ENCODE measurements around the gene PDZRN3.
"Not testable (repeated sequence)": the region's sequence is repeated elsewhere in the genome, so short reads cannot be mapped to it uniquely, and the experiment has no call there.

PDZRN3 gene

GRCh38 chr3:73484656-73485248 is 140.0 kb downstream of the PDZRN3 start:
- DNase-seq, result no peak

DNA sequence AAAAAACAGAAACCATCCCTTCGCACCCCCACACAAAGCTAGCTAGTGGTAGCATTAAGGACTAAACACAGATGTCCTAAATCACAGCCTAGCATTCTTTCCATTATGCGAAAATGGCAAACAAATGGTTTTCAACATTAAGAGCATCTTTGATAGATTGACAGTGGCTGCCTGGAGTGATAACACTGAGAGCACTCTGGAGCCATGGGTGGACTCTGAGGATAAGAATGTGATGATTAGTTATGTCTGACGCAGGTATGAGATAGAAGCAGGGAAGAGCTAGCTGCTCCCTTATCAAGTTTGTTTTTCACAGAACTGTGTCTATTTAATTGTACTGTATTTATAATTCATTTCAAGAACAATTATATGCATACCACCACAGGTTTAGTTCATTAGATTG is 142.9 kb downstream of the PDZRN3 start:
- DNase-seq, result no peak

DNA sequence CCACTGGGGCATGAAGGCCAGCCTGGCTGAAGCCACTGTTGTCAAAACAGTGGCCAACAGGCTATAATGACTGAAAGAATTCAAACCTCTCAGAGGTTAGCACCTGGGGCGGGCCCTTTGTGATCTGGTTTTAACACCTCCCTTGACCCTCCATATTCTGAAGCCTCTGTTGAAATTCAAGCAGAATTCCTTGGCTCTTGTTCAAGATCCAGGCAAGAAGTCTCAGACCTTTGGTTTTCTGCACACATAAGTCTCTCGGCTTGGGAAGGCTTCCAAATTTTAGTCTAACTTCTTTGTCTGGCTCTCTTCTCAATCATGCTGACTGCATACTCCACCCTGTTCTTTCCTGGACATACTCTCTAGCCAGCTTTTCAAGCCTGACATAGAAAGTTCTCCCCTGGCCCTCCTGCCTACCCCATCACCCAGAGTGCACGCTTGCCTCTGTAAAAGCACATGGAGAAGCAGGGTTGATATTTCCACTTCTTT is 144.5 kb downstream of the PDZRN3 start:
- DNase-seq, result no peak

- DNase-seq, result no peak
Observed at GRCh38 chr3:73479325-73479724, 145.4 kb downstream of the PDZRN3 start.

DNA sequence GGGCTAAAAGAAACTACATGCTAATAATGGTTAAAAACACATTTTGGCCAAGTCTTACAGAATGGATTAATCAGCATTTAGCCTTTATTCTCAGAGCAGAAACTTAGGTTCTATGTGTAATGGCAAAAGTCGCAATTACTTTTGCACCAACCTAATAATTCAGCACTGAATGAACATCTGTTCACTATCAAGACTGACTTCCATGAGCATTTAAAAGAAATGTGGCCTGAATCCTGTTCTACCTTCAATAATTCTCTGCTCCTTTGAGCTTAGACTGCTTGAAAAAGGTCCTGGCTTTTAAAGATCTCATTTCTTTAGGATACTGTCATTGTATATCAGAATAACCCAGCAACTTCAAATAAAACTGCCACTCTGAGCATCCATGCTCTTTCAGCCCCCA is 145.9 kb downstream of the PDZRN3 start:
- no peak for DNase-seq

GRCh38 chr3:73475717-73476116 is 149.0 kb downstream of the PDZRN3 start:
- DNase-seq, result no peak

GRCh38 chr3:73475175-73475574 is 149.6 kb downstream of the PDZRN3 start:
- DNase-seq, result no peak

DNA sequence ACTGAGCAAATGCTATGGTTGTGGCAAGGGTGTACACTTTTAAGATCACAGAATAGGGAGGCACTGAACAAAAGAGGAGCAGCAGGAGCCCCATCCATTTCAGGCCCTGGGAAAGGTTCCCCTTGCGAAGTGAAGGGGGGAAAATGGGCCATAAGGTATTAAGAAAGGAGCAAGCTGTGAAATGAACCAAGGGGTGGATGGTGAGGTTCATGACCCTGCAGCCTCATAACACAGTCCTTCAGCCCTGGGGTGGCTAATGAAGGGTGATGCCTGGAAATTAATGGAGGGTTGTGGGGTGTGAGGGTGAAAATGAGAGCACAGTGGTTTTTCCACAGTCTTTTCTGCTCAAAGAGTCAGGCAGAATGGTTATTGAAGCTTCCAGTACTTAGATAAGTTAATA is 150.1 kb downstream of the PDZRN3 start:
- DNase-seq, result no peak

GRCh38 chr3:73473898-73474416 is 150.8 kb downstream of the PDZRN3 start:
- DNase-seq, result no peak

- DNase-seq, result no peak
Observed at GRCh38 chr3:73473181-73473897, 151.4 kb downstream of the PDZRN3 start.

- DNase-seq, result no peak
Observed at GRCh38 chr3:73471986-73472787, 152.6 kb downstream of the PDZRN3 start.

DNA sequence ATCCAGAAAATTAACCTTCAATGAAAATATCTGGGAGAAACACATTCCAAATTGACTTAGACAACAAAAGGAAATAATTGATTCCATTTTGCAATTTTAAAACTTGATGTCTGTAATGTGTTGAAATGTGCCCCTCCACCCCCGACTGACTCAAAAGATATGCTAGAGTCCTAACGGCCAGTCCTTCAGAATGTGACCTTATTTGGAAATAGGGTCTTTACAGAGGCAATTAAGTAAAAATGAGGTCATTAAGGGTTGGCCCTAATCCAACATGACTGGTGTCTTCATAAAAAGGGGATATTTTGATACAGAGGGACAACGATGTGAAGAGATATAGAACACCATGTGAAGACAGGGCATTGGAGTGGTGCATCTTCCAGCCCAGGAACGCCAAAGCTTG is 153.9 kb downstream of the PDZRN3 start:
- no peak for DNase-seq

GRCh38 chr3:73469331-73469730 is 155.4 kb downstream of the PDZRN3 start:
- DNase-seq, result no peak

GRCh38 chr3:73467211-73467610 is 157.5 kb downstream of the PDZRN3 start:
- no peak for DNase-seq

GRCh38 chr3:73465926-73466325 is 158.8 kb downstream of the PDZRN3 start:
- DNase-seq, result no peak

- DNase-seq, result not testable (repeated sequence)
Observed at GRCh38 chr3:73464126-73464525, 160.6 kb downstream of the PDZRN3 start.

- no peak for DNase-seq
Observed at GRCh38 chr3:73461547-73461946, 163.2 kb downstream of the PDZRN3 start.

GRCh38 chr3:73459711-73460110 is 165.0 kb downstream of the PDZRN3 start:
- no peak for DNase-seq

- DNase-seq, result no peak
Observed at GRCh38 chr3:73453666-73454065, 171.1 kb downstream of the PDZRN3 start.

- DNase-seq, result no peak
Observed at GRCh38 chr3:73452729-73453128, 172.0 kb downstream of the PDZRN3 start.

DNA sequence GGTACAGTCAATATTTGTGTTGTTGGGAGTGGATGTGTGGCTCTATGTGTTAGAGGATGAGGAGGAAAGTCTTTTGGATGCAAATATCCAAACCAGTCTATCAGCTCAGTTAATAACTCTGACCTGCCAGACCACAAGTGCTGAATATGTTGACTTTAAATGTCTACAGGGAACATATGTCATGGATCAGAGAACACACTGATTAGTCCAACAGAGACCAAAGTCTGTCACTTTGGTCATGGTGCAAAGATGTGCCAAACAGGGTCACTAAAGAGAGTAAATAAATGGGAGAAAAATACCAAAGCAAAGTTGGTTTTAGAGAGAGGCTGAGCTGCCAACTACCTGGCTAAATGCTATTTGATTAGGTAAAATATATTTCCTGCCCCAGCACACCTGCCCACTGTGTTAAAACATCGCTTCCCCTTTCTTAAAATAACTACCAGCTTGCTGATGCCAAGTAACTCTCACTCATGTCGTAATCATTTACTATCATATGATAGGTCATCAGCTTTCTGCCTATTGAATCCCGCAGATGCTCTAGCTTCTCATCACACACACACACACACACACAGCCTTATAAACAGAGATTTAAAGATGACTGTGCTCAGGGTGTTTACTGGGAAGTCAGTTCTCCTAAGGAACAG is 173.3 kb downstream of the PDZRN3 start:
- DNase-seq, result no peak

DNA sequence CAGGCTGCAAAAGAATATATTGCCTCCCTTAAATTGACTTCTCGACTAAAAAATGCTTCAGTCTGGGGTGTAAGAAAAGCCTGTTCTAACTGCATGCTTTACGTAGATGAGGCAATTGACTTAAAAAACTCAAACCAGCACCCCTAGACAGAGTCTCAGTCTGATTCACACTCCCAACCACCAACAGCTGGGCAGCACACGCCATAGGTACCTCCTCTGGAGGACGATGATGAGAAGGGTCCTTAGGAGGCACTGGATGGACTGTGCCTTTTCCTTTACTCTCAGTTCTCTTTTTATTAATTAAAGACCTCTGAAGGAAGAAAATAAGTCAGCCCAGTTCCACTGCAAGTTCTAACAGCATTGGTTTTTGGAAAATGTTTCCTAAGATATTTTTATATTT is 175.0 kb downstream of the PDZRN3 start:
- DNase-seq, result no peak

DNA sequence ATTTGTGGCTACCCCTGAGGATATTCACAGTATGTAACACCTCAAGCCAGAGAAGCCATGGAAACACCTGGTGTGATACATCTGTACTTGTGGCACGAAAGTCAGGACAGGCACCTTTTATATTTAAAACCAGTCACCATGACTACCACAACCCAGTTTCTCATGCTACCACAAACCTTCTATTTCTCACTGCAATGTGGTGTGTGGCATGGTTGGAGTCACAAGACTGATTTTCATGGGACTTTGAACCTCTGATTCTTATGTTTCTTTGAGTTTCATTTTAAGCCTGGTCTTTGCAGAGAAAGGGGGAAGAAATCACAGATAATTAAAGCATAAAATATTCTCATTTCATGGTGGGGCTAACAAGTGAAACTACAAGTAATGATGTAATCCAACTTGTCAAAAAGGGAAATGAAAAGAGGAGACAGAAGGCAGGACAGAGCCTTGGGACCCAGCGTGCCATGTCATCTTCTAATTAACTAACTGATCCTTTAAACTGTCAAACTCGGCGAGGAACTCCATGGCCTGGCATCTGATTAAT is 175.9 kb downstream of the PDZRN3 start:
- DNase-seq, result no peak

All from CD4-positive, alpha-beta T cell treated with Interleukin-4 for 1 hour (primary cell).